GM12864 (cell line): Measurements from ENCODE around the gene SH3D21.

Experiments
- DNase-seq: peaks from one replicate; pipeline ENCODE4 v3.0.0-alpha.2; 2011; ENCODE audit warnings: low read depth
- H3K4me3 ChIP-seq: 2 replicates; pipeline ENCODE4 v1.5.1; 2011; ENCODE audit warnings: mild to moderate bottlenecking, low read depth, low read length, control low read depth
- TF ChIP-seq, protein P1 (sequence below): IDR thresholded peaks from 2 replicates; pipeline ENCODE4 v1.5.1; 2011; ENCODE audit warnings: low read depth, mild to moderate bottlenecking, moderate library complexity, low read length, control low read depth, inconsistent platforms; ENCODE audit errors: missing control alignments

Gene SH3D21

DNA sequence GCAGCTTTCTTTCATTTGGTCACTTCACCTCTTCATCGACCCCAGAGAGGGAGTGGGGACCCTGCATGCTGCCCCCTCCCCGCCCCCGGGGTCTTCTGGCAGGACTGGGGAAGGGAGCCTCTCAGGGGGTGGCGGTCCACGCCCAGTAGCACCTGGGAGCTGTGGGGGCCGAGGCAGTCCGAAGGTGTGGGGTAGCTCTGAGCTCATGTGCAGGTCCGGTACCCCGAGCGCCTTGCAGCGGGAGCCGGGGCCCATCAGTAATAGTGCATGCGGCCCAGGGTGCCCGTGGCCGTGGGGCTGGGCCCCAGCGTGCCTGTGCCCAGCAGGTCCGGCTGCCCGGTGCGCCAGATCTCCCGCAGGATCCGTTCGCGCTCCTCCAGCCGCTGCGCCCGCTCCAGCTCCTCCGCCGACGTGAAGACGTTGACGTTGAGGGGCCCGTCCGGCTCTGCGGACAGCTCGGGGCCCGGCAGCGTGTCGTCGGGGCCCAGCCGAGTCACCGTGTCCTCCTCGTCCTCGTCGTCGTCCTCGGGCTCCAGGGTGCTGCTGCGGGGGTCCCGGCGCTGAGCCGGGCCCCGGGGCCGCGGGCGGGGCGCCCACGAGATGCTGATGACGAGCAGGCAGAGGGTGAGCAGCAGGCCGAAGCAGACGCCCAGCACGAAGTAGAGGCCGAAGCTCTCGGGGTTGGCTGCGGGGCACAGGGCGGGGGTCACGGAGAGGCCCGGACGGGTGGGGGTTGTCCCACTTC is 16.0 kb downstream of the SH3D21 start:
- no peak for DNase-seq
- TF ChIP-seq, protein P1, sequence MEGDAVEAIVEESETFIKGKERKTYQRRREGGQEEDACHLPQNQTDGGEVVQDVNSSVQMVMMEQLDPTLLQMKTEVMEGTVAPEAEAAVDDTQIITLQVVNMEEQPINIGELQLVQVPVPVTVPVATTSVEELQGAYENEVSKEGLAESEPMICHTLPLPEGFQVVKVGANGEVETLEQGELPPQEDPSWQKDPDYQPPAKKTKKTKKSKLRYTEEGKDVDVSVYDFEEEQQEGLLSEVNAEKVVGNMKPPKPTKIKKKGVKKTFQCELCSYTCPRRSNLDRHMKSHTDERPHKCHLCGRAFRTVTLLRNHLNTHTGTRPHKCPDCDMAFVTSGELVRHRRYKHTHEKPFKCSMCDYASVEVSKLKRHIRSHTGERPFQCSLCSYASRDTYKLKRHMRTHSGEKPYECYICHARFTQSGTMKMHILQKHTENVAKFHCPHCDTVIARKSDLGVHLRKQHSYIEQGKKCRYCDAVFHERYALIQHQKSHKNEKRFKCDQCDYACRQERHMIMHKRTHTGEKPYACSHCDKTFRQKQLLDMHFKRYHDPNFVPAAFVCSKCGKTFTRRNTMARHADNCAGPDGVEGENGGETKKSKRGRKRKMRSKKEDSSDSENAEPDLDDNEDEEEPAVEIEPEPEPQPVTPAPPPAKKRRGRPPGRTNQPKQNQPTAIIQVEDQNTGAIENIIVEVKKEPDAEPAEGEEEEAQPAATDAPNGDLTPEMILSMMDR: no peak
- no peak overlapping the region for H3K4me3 ChIP-seq

DNA sequence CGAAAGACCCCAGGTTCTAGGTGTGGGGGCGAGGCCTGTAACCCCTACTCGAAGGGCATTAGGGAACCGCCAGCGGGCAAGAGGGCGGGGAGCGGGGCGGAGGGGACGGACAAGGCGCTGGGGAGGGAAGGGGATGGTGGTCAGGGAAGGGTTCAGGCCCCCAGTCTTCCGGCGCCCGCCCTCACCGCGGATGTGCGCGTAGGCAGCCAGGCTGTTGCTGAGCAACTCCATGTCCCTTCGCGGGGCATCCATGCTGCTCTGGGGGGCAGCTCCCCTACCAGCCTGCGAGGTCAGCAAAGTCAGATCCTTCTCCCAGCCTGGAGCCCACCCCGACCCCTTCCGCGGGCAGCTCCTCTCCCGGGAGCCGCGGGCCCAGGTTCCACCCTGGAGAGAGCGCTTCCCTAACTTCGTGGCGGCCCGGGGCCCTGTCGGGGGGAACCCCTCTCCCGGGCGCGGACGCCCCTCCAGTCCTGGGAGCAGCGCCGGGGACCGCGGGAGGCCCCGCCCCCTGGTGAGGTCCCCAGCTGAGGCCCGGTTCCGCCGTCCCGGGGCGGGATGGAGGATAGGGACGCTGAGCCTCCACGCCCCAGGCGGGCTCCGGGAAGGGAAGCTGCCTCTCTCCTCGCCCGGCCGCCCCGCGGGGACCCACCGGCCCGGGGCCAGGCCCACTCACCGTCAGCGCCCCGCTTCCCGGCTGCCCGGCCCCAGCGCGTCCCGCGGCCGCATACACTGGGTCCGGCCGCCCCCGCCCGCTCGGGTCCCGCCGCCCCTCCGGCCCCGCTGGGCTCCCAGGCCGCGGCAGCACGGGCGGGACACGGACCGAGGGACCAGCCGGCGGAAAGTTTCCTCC is 16.8 kb downstream of the SH3D21 start:
- no peak for DNase-seq
- H3K4me3 ChIP-seq: peak overlapping the region; percentile 64
- TF ChIP-seq, protein P1: no peak

DNA sequence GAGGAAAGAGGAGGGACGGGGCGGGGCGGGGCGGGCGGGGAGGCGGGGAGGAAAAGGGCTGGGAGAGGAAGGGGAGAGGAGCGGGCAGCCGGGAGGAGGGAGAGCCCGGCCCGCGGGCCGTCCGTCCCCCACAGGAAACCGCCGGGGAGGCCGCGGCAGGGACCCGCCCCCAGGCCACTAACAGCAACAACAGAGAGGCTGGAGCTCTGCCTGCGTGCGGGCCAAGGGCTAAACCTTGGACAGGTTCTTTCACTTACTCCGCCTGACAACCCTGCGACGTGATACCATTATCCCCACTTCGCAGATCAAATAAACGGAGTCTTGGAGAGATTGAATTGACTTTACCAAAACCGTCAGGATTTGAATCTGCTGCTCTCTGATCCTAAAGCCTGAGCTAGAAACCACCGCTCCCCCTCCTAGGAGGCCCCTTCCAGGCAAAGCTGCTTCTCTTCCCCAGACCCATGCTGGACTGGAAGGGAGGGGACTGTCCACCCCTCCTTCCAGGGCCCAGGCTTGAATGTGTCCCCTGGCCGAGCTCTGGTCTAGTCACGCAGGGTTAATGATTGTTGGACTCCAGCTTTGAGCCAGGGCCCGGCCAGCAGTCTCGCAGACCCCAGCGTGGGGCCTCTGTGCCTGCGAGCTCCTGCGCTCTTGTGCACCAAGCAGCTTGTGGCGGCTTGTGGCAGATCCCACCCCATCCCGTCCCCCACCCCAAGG is 17.6 kb downstream of the SH3D21 start, which contains the start of gene EVA1B:
Gene EVA1B, minus strand, starts transcription at position 10 of the 717 bp plus-strand sequence. CDS start 608 bp downstream, outside the sequence.
- no peak for DNase-seq
- H3K4me3 ChIP-seq: peak within 1 kb of the TSS; percentile 64
- TF ChIP-seq, protein P1: no peak

DNA sequence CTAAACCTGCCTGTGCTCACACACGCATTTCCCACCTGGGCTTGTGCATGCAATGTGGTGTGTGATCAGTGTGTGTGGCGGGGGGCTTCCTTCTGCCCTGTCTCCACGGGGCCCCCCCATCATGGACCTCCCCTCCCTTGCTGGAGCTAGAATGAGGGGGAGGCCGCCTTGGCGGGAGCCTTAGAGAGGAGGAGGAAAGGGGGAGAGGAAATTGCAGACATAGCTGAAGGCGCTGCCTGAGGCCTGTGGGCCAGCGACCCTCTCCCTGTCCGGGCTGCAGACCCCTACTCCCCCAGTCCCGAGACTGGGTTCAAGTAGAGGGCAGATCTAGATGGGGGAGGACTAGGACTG is 18.2 kb downstream of the SH3D21 start:
- H3K4me3 ChIP-seq: no peak overlapping the region
- DNase-seq: no peak
- TF ChIP-seq, protein P1: no peak

DNA sequence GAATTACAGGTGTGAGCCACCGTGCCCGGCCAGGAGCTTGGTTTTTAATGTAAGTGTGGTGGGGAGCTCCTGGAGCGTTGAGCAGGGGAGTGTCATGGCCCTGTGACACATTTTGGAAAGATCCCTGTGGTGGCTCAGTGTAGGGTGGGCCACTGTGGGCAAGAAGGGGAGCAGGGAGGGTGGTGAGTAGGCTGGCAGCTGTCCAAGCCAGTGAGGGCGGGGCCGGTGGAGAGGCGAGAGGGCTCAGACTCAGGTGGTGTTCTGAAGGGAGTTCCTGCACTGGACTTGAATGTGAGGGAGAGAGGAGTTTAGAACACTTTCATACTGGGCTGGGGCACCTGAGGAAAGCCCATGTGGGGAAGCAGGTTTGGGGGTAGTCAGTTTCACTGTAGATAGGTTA is 20.3 kb downstream of the SH3D21 start:
- TF ChIP-seq, protein P1: no peak
- DNase-seq: no peak
- H3K4me3 ChIP-seq: no peak overlapping the region

DNA sequence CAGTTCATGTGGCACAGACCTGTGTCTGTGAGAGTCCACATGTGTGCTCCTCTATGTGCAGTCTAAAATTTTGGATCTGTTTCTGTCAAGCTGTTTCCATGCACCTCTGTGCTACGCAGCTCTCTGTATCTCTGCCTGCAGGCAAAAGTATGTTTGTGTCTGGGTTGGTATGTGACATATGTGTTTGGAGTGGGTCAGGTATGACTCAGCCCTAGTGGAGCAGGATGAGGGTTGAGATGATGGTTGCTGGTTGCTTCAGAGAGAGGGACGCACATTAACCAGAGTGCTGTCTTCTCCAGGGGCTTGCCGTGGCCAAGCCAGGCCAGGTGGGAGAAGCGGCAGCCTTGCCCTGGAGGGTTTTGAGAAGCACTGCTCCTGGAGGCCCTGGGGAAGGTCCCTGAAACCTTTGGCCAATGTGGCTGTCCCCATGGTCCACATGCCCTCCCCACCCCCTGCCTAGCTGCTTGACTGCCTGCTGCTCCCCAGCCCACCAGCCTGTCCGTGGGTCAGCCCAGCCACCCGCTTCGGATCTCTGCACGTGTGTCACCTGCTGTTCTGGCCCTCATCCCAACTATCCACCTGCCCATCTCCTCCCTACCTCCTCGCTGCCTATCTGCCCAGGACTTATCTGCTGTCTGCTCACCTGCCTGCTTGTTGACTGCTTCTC is 21.4 kb downstream of the SH3D21 start:
- H3K4me3 ChIP-seq: no peak overlapping the region
- DNase-seq: no peak
- TF ChIP-seq, protein P1: no peak
